ENCODE data around the gene AFAP1.

The AFAP1 gene

GRCh38 chr4:7747566-7747965 is 192.1 kb downstream of the AFAP1 start:
- no peak for DNase-seq (ENCODE audit: extremely low spot score)
- TF ChIP-seq NFRKB (IDR thresholded peaks at IDR 0.05) (no peak), PKNOX1 (IDR thresholded peaks at IDR 0.05) (no peak), ZNF384 (IDR thresholded peaks at IDR 0.05) (no peak), FOXM1 (IDR thresholded peaks at IDR 0.05; ENCODE audit: borderline replicate concordance) (no peak), TARDBP (IDR thresholded peaks at IDR 0.05) (no peak), FOXK2 (IDR thresholded peaks at IDR 0.05) (no peak), ARNT (IDR thresholded peaks at IDR 0.05) (no peak), SP1 (IDR thresholded peaks at IDR 0.05) (no peak), LEF1 (IDR thresholded peaks at IDR 0.05; ENCODE audit: borderline replicate concordance) (no peak), CTBP1 (IDR thresholded peaks at IDR 0.05; ENCODE audit: borderline replicate concordance) (no peak), HDGF (IDR thresholded peaks at IDR 0.05; ENCODE audit: borderline replicate concordance) (no peak), L3MBTL2 (conservative IDR thresholded peaks at IDR 0.05) (no peak), BHLHE40 (IDR thresholded peaks at IDR 0.05; ENCODE audit: borderline replicate concordance) (no peak), FOXA1 (IDR thresholded peaks at IDR 0.05) (no peak), ELF4 (IDR thresholded peaks at IDR 0.05) (no peak), SUZ12 (IDR thresholded peaks at IDR 0.05) (no peak)
- ChIA-PET POLR2A (no interaction called here), CTCF (interaction anchor here (0.6 to 1.6 kb wide), 2 partner anchors 14 to 353 kb away, joined by 3 to 5 read pairs; no protein-coding TSS in a partner anchor)

GRCh38 chr4:7747062-7747385 is 192.6 kb downstream of the AFAP1 start:
- CTCF ChIA-PET: interaction anchor here (0.6 to 1.6 kb wide), 2 partner anchors 15 to 353 kb away, joined by 3 to 5 read pairs; no protein-coding TSS in a partner anchor
- DNase-seq (ENCODE audit: extremely low spot score): no peak

GRCh38 chr4:7746351-7747061 is 193.2 kb downstream of the AFAP1 start:
- no peak for DNase-seq (ENCODE audit: extremely low spot score)
- TF ChIP-seq NFRKB (IDR thresholded peaks at IDR 0.05): no peak
- no peak for TF ChIP-seq FOXM1 (IDR thresholded peaks at IDR 0.05; ENCODE audit: borderline replicate concordance)
- TF ChIP-seq ARNT (IDR thresholded peaks at IDR 0.05): no peak
- no peak for TF ChIP-seq CTBP1 (IDR thresholded peaks at IDR 0.05; ENCODE audit: borderline replicate concordance)
- TF ChIP-seq BHLHE40 (IDR thresholded peaks at IDR 0.05; ENCODE audit: borderline replicate concordance): no peak
- no peak for TF ChIP-seq TARDBP (IDR thresholded peaks at IDR 0.05)
- no peak for TF ChIP-seq HDGF (IDR thresholded peaks at IDR 0.05; ENCODE audit: borderline replicate concordance)
- TF ChIP-seq LEF1 (IDR thresholded peaks at IDR 0.05; ENCODE audit: borderline replicate concordance): no peak
- no peak for TF ChIP-seq L3MBTL2 (conservative IDR thresholded peaks at IDR 0.05)
- ChIA-PET POLR2A (no interaction called here), CTCF (interaction anchor here (0.6 to 1.6 kb wide), 2 partner anchors 15 to 352 kb away, joined by 3 to 5 read pairs; no protein-coding TSS in a partner anchor)

More at GRCh38 chr4:7747062-7747385, 192.6 kb downstream of the AFAP1 start:
- TF ChIP-seq NFRKB (IDR thresholded peaks at IDR 0.05) (no peak), FOXA1 (IDR thresholded peaks at IDR 0.05) (no peak), HDGF (IDR thresholded peaks at IDR 0.05; ENCODE audit: borderline replicate concordance) (no peak), ELF4 (IDR thresholded peaks at IDR 0.05) (no peak), FOXM1 (IDR thresholded peaks at IDR 0.05; ENCODE audit: borderline replicate concordance) (no peak), ZNF384 (IDR thresholded peaks at IDR 0.05) (no peak), FOXK2 (IDR thresholded peaks at IDR 0.05) (no peak), BHLHE40 (IDR thresholded peaks at IDR 0.05; ENCODE audit: borderline replicate concordance) (no peak), L3MBTL2 (conservative IDR thresholded peaks at IDR 0.05) (no peak), SP1 (IDR thresholded peaks at IDR 0.05) (no peak), SUZ12 (IDR thresholded peaks at IDR 0.05) (no peak), PKNOX1 (IDR thresholded peaks at IDR 0.05) (no peak), LEF1 (IDR thresholded peaks at IDR 0.05; ENCODE audit: borderline replicate concordance) (no peak), CTBP1 (IDR thresholded peaks at IDR 0.05; ENCODE audit: borderline replicate concordance) (no peak), TARDBP (IDR thresholded peaks at IDR 0.05) (no peak)
- POLR2A ChIA-PET: no interaction called here

- TF ChIP-seq BHLHE40 (IDR thresholded peaks at IDR 0.05; ENCODE audit: borderline replicate concordance) (no peak), HDGF (IDR thresholded peaks at IDR 0.05; ENCODE audit: borderline replicate concordance) (no peak), SUZ12 (IDR thresholded peaks at IDR 0.05) (no peak), FOXK2 (IDR thresholded peaks at IDR 0.05) (no peak), CTBP1 (IDR thresholded peaks at IDR 0.05; ENCODE audit: borderline replicate concordance) (no peak), NFRKB (IDR thresholded peaks at IDR 0.05) (no peak), L3MBTL2 (conservative IDR thresholded peaks at IDR 0.05) (no peak), ZNF384 (IDR thresholded peaks at IDR 0.05) (no peak), FOXM1 (IDR thresholded peaks at IDR 0.05; ENCODE audit: borderline replicate concordance) (no peak), FOXA1 (IDR thresholded peaks at IDR 0.05) (no peak), ELF4 (IDR thresholded peaks at IDR 0.05) (no peak)
- ChIA-PET POLR2A (no interaction called here), CTCF (no interaction called here)
- no peak for DNase-seq (ENCODE audit: extremely low spot score)
These were observed 194.3 kb downstream of the AFAP1 start for GRCh38 chr4:7745301-7745885.

- no peak for TF ChIP-seq L3MBTL2 (conservative IDR thresholded peaks at IDR 0.05)
- TF ChIP-seq TARDBP (IDR thresholded peaks at IDR 0.05): no peak
- TF ChIP-seq SUZ12 (IDR thresholded peaks at IDR 0.05): no peak
- TF ChIP-seq ZNF384 (IDR thresholded peaks at IDR 0.05): no peak
- no peak for TF ChIP-seq SP1 (IDR thresholded peaks at IDR 0.05)
- no peak for DNase-seq (ENCODE audit: extremely low spot score)
- CTCF ChIA-PET: no interaction called here
- POLR2A ChIA-PET: no interaction called here
These were observed 195.4 kb downstream of the AFAP1 start for GRCh38 chr4:7744142-7744804.

- ChIA-PET POLR2A (no interaction called here), CTCF (no interaction called here)
- DNase-seq (ENCODE audit: extremely low spot score): no peak
- TF ChIP-seq FOXM1 (IDR thresholded peaks at IDR 0.05; ENCODE audit: borderline replicate concordance) (no peak), FOXA1 (IDR thresholded peaks at IDR 0.05) (no peak), HDGF (IDR thresholded peaks at IDR 0.05; ENCODE audit: borderline replicate concordance) (no peak), ELF4 (IDR thresholded peaks at IDR 0.05) (no peak), BHLHE40 (IDR thresholded peaks at IDR 0.05; ENCODE audit: borderline replicate concordance) (no peak), SP1 (IDR thresholded peaks at IDR 0.05) (no peak), TARDBP (IDR thresholded peaks at IDR 0.05) (no peak), CTBP1 (IDR thresholded peaks at IDR 0.05; ENCODE audit: borderline replicate concordance) (no peak), L3MBTL2 (conservative IDR thresholded peaks at IDR 0.05) (no peak), PKNOX1 (IDR thresholded peaks at IDR 0.05) (no peak), ARNT (IDR thresholded peaks at IDR 0.05) (no peak), ZNF384 (IDR thresholded peaks at IDR 0.05) (no peak), SUZ12 (IDR thresholded peaks at IDR 0.05) (no peak), FOXK2 (IDR thresholded peaks at IDR 0.05) (no peak)
These were observed 196.8 kb downstream of the AFAP1 start for GRCh38 chr4:7742807-7743280.
